B cell (primary cell): ENCODE measurements around the gene SLC35F5. TPM values are rescaled to one million over a fixed set of nuclear protein-coding genes. Genes with fewer than 3 reads are reported as not detected.

Experiments used
- ATAC-seq: fragments of 200-7000 bp; cut with Tn5 transposase; one replicate; pipeline ENCODE4 v1.10.0; 2021; ENCODE audit warnings: low read depth, mild to moderate bottlenecking, moderate number of reproducible peaks, moderate library complexity
- CTCF ChIA-PET: fragments of 350-600 bp; sonication (Branson Sonifier 250); formaldehyde crosslinking; loops from one replicate; lab custom pipeline; 2021; ENCODE audit warnings: antibody characterized with exemption, inconsistent platforms; lab: Charles Lee
- POLR2A ChIA-PET: fragments of 350-600 bp; sonication (Branson Sonifier 250); formaldehyde crosslinking; loops from one replicate; lab custom pipeline; 2021; ENCODE audit warnings: antibody characterized with exemption; lab: Charles Lee
- DNase-seq: peaks from one replicate; pipeline ENCODE4 v3.0.0; 2013
- H2AFZ ChIP-seq: 2 replicates; pipeline ENCODE4 v1.6.1; 2012; ENCODE audit warnings: mild to moderate bottlenecking, low read depth, low read length; ENCODE audit not compliant: insufficient read depth, poor library complexity, severe bottlenecking
- H3K27ac ChIP-seq, 2 donors: 1 replicate in 1 of 2; 2 replicates in 1 of 2; pipeline ENCODE4 v1.5.1; 2012 to 2013; ENCODE audit warnings: low read length in 2 of 2, mild to moderate bottlenecking in 2 of 2, moderate library complexity in 1 of 2
- H3K27me3 ChIP-seq, 4 experiments: fragments of 200-600 bp in 1 of 4; sonication (generic) in 1 of 4; replicated peaks in 1 of 4; 1 replicate in 2 of 4; 2 replicates in 2 of 4; pipeline versions ENCODE4 v1.6.1 to v1.7.0; 2013 to 2016; ENCODE audit warnings: low read length in 3 of 4, mild to moderate bottlenecking in 2 of 4, mixed read lengths in 1 of 4, moderate library complexity in 1 of 4; ENCODE audit not compliant: insufficient read depth in 4 of 4, control insufficient read depth in 3 of 4; ENCODE audit errors: control extremely low read depth in 1 of 4
- H3K36me3 ChIP-seq, 2 experiments: replicated peaks in 1 of 2; 1 replicate in 1 of 2; 2 replicates in 1 of 2; pipeline versions ENCODE4 v1.6.1 to v1.7.1; 2013; ENCODE audit warnings: low read length in 1 of 2; ENCODE audit not compliant: insufficient read depth in 2 of 2, control insufficient read depth in 1 of 2; ENCODE audit errors: control extremely low read depth in 1 of 2, extremely low read depth in 1 of 2
- H3K4me1 ChIP-seq, 2 donors: fragments of 200-600 bp in 1 of 2; sonication (generic) in 1 of 2; 1 replicate in 1 of 2; 2 replicates in 1 of 2; pipeline versions ENCODE4 v1.5.1 to v1.6.1; 2013 to 2017; ENCODE audit warnings: low read length in 2 of 2; ENCODE audit not compliant: control insufficient read depth in 2 of 2, insufficient read depth in 2 of 2
- H3K4me2 ChIP-seq: replicated peaks from 2 replicates; pipeline ENCODE3; 2012; ENCODE audit warnings: mild to moderate bottlenecking, low read depth, low read length; ENCODE audit not compliant: poor library complexity, severe bottlenecking
- H3K4me3 ChIP-seq, 5 experiments: fragments of 200-600 bp in 1 of 5; sonication (generic) in 1 of 5; 1 replicate in 3 of 5; 2 replicates in 2 of 5; pipeline versions ENCODE4 v1.5.1 to v1.7.0; 2011 to 2016; ENCODE audit warnings: low read length in 4 of 5, mild to moderate bottlenecking in 4 of 5, low read depth in 2 of 5, control low read depth in 1 of 5, moderate library complexity in 1 of 5; ENCODE audit not compliant: insufficient read depth in 1 of 5; ENCODE audit errors: control extremely low read depth in 1 of 5, extremely low read depth in 1 of 5
- H3K79me2 ChIP-seq: fragments of 200-600 bp; sonication (generic); one replicate; pipeline ENCODE4 v1.6.0; 2016; ENCODE audit warnings: low read length; ENCODE audit not compliant: control insufficient read depth, insufficient read depth
- H3K9ac ChIP-seq: fragments of 200-600 bp; sonication (generic); 2 replicates; pipeline ENCODE4 v1.6.1; 2017; ENCODE audit warnings: mild to moderate bottlenecking, low read length, moderate library complexity
- H3K9me3 ChIP-seq, 3 donors: one replicate each; pipeline versions ENCODE4 v1.6.1 to v1.7.1; 2013; ENCODE audit warnings: low read length in 2 of 3; ENCODE audit not compliant: control insufficient read depth in 2 of 3, insufficient read depth in 1 of 3; ENCODE audit errors: control extremely low read depth in 1 of 3
- H4K20me1 ChIP-seq: 2 replicates; pipeline ENCODE4 v1.6.0; 2012; ENCODE audit warnings: mild to moderate bottlenecking, low read length; ENCODE audit not compliant: insufficient read depth, control insufficient read depth, poor library complexity, severe bottlenecking
- H3K27ac Mint-ChIP-seq: one replicate; pipeline ENCODE4 v1.8.0; 2021; ENCODE audit warnings: mixed read lengths
- H3K27me3 Mint-ChIP-seq: one replicate; pipeline ENCODE4 v1.8.0; 2021; ENCODE audit warnings: mixed read lengths
- H3K4me1 Mint-ChIP-seq: one replicate; pipeline ENCODE4 v1.8.0; 2021; ENCODE audit warnings: mixed read lengths
- H3K4me3 Mint-ChIP-seq: one replicate; pipeline ENCODE4 v1.8.0; 2021; ENCODE audit warnings: mixed read lengths
- H3K9me3 Mint-ChIP-seq: one replicate; pipeline ENCODE4 v1.8.0; 2022; ENCODE audit warnings: mixed read lengths; ENCODE audit not compliant: insufficient read depth
- EZH2 ChIP-seq: IDR thresholded peaks from 2 replicates; pipeline ENCODE4 v1.6.1; 2012; ENCODE audit warnings: borderline replicate concordance, low read depth, mild to moderate bottlenecking, moderate library complexity, low read length; ENCODE audit not compliant: insufficient read depth, poor library complexity, severe bottlenecking
- WGBS: methylation state at CpG from one replicate; pipeline ENCODE4 v1.1.5; 2013; ENCODE audit warnings: missing lambda C conversion rate; ENCODE audit not compliant: insufficient coverage; 5-methylcytosine and 5-hydroxymethylcytosine counted together
- intact Hi-C: fragments of 100-400 bp; cut with micrococcal nuclease; formaldehyde crosslinking; loops from one replicate; pipeline ENCODE4 v1.10.0; 2022
- polyA plus RNA-seq: library from polyadenylated mRNA; depleted of rRNA; stranded (reverse); fragments of >200 nt; gene quantifications from 2 replicates; pipeline ENCODE4 v1.2.3, GENCODE V29; 2012
- total RNA-seq, 2 donors: library from RNA; stranded (reverse); fragments of 120-200 nt in 1 of 2; gene quantifications; 1 replicate in 1 of 2; 2 replicates in 1 of 2; pipeline versions ENCODE4 v1.2.3 to v1.2.4, GENCODE V29; 2013 to 2022
- TF ChIP-seq, protein P1 (sequence below): fragments of 200-600 bp; IDR thresholded peaks from one replicate; pipeline ENCODE4 v1.8.0; 2022; ENCODE audit warnings: antibody characterized with exemption, mild to moderate bottlenecking

SLC35F5 gene
- total and polyA plus RNA-seq, 2 donors (not counting 1 experiment from before 2014, with no cell fraction given) = 9.8 to 75.5 TPM

DNA sequence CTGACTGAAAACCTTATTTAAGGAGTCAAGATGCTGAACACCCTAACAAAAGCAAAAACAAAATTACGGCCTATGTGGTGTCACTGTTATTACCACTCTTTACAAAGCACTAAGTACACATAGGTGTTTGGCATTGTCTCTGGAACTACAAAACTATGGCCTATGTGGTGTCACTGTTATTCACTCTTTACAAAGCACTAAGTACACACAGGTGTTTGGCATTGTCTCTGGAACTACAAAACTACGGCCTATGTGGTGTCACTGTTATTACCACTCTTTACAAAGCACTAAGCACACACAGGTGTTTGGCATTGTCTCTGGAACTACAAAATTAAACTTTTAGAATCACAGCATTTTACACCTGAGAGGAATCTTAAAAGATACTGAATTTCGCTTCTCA is 47.4 kb downstream of the SLC35F5 start:
- Mint-ChIP-seq H3K27ac (no peak overlapping the region), H3K4me1 (no peaks in the 10 kb centered on the region)
- CTCF ChIA-PET = no interaction called here

DNA sequence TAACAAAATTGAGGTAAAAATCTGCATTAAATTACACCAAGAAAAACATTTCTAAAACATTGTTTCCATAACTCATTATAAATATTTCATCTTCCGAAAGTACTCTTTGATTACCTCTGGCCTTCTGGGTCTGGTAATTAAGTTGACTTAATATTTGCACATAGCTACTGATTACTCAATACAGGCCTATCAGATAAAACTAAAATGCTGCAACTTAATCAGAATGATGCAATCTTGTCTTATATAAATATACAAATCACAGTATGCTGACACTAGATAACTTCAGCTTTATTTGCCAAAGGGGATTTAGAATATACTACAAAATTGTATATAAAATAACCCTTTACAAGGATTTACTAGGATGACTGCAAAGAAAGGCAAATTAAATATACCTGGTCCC is 49.3 kb downstream of the SLC35F5 start:
- Histone ChIP-seq H3K27me3 (no peaks in the 10 kb centered on the region), H3K4me1 (no peaks in the 10 kb centered on the region), H3K36me3 (peaks cover 3% of the 10 kb centered on the region in 2 experiments), H3K9me3 (no peaks in the 10 kb centered on the region), H3K4me2 (no peak overlapping the region), H3K4me3 (no peak overlapping the region), H4K20me1 (no peaks in the 10 kb centered on the region), H3K27ac (no peak overlapping the region), H2AFZ (no peak overlapping the region), H3K79me2 (no peaks in the 10 kb centered on the region), H3K9ac (no peak overlapping the region)
- no peaks in the 10 kb centered on the region for H3K27me3 Mint-ChIP-seq
- POLR2A ChIA-PET = no interaction called here
- intact Hi-C loops = no loop called here
- no CpG with 5 or more reads among the region's 1 CpG for WGBS
- no peaks in the 10 kb centered on the region for H3K4me1 Mint-ChIP-seq
- no peak overlapping the region for H3K27ac Mint-ChIP-seq
- H3K4me3 Mint-ChIP-seq = no peak overlapping the region
- no peaks in the 10 kb centered on the region for H3K9me3 Mint-ChIP-seq
- CTCF ChIA-PET = interaction anchor here (1.4 kb wide), 1 partner anchor 9 kb away, joined by 4 read pairs; no protein-coding TSS in a partner anchor
- no peak for TF ChIP-seq EZH2
- TF ChIP-seq, protein P1, sequence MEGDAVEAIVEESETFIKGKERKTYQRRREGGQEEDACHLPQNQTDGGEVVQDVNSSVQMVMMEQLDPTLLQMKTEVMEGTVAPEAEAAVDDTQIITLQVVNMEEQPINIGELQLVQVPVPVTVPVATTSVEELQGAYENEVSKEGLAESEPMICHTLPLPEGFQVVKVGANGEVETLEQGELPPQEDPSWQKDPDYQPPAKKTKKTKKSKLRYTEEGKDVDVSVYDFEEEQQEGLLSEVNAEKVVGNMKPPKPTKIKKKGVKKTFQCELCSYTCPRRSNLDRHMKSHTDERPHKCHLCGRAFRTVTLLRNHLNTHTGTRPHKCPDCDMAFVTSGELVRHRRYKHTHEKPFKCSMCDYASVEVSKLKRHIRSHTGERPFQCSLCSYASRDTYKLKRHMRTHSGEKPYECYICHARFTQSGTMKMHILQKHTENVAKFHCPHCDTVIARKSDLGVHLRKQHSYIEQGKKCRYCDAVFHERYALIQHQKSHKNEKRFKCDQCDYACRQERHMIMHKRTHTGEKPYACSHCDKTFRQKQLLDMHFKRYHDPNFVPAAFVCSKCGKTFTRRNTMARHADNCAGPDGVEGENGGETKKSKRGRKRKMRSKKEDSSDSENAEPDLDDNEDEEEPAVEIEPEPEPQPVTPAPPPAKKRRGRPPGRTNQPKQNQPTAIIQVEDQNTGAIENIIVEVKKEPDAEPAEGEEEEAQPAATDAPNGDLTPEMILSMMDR = no peak
- ATAC-seq (no peak), DNase-seq (no peak)

More for the DNA sequence above, 47.4 kb downstream of the SLC35F5 start:
- Histone ChIP-seq H3K4me2 (no peak overlapping the region), H3K4me3 (no peak overlapping the region), H2AFZ (no peak overlapping the region), H3K9ac (no peak overlapping the region), H3K9me3 (no peaks in the 10 kb centered on the region), H3K27me3 (no peaks in the 10 kb centered on the region), H3K79me2 (no peaks in the 10 kb centered on the region), H3K4me1 (no peaks in the 10 kb centered on the region), H3K27ac (no peak overlapping the region), H4K20me1 (no peaks in the 10 kb centered on the region), H3K36me3 (peaks cover 8 to 14% of the 10 kb centered on the region in 2 experiments)
- Mint-ChIP-seq H3K9me3 (no peaks in the 10 kb centered on the region), H3K27me3 (no peaks in the 10 kb centered on the region), H3K4me3 (no peak overlapping the region)
- POLR2A ChIA-PET = no interaction called here
- intact Hi-C loops = no loop called here
- 100% methylated on average over 2 of the region's 3 CpGs for WGBS
- DNase-seq (no peak), ATAC-seq (no peak)
- TF ChIP-seq EZH2 = no peak
- TF ChIP-seq, protein P1 = no peak
